ENCODE measurements around the gene ABCC1. TPM values are rescaled to one million over a fixed set of nuclear protein-coding genes. Genes with fewer than 3 reads are reported as not detected.
A peak's percentile ranks its signal among the peaks of the same experiment; 100 is the strongest.

The ABCC1 gene
- total RNA-seq, 2 donors from 2014 or later: 33.4 to 87.7 TPM

DNA sequence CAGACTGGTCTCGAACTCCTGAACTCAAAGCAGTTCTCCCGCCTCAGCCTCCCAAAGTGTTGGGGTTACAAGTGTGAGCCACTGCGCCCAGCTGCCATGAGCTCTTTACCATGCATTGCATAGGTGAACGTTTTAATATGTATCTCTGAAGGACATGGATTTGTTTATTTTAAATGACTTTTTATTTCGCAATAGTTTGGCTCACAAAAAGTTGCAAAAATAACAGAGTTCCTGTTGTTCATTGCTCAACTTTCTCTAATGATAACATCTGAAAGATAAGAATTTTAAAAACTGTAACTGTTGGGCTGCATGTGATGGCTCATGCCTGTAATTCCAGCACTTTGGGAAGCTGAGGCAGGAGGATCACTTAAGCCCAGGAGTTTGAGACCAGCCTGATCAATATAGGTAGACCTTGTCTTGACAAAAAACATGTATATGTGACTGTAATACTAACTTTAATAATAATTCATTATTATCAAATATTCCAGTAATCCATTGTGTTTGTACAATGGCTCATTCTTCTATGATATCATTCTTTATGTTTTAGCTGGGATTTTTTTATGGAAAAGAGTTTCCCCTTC lies 80.1 kb downstream of the ABCC1 start:
- Histone ChIP-seq H3K4me1 (replicated peaks) (peaks cover 18% of the 10 kb centered on the region), H3K9me3 (no peaks in the 10 kb centered on the region), H3K27me3 (replicated peaks; ENCODE audit: insufficient read depth) (no peaks in the 10 kb centered on the region), H3K27ac (peak overlapping the region; percentile 51 to 74), H3K36me3 (no peaks in the 10 kb centered on the region), H3K4me3 (no peak overlapping the region)
- TF ChIP-seq POLR2A (IDR thresholded peaks at IDR 0.05) (no peak), POLR2AphosphoS5 (IDR thresholded peaks at IDR 0.05) (peak; percentile 51)
- 71% methylated on average over 5 of the region's 5 CpGs for WGBS
- no peak for DNase-seq (ENCODE audit: low spot score)
- intact Hi-C loops (cut with DNase I): no loop called here

DNA sequence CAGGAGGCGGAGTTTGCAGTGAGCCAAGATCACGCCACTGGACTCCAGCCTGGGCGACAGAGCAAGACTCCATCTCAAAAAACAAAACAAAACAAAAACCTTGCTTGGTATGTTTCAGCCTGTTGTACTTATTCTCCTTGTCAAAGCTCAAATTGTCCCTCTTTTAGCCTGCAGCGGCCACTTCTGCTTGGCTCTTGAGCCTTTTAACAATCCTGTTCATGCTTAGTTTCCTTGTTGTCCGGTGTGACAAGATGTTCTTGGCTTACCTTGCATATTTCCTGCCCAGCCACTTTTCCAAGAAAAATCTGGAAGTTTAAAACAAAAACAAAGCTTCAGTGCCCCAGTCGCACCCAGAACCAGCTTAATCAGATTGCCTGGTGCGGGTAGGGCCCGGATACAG lies 81.0 kb downstream of the ABCC1 start:
- H3K27ac ChIP-seq: peak overlapping the region; percentile 51 to 74

DNA sequence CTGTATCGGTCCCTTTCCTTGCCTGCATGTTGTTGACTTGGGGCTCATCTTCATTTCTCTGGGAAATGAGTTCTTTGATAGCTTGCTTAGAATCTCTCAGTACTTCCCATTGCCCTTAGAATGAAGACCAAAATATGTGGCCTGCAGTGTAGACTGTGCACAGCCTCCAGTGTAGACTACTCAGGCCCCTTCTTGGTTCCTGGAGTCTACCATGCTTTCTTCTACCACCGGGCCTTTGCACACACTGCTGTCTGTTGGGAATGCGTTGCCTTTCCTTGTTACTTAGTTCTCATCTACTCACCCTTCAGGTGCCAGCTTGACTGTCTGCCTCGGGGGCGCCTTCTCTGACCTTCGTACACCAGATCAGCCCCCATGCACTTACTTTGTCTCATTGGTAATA lies 82.0 kb downstream of the ABCC1 start:
- 98% methylated on average over 6 of the region's 6 CpGs for WGBS
- peaks cover 15% of the 10 kb centered on the region for H3K4me1 ChIP-seq (replicated peaks)
- H3K27ac ChIP-seq: peak overlapping the region in 1 of 2 donors; percentile 74
- H3K27me3 ChIP-seq (replicated peaks; ENCODE audit: insufficient read depth): no peaks in the 10 kb centered on the region
- no peaks in the 10 kb centered on the region for H3K36me3 ChIP-seq
- no peak overlapping the region for H3K4me3 ChIP-seq
- intact Hi-C loops (cut with DNase I): no loop called here
- DNase-seq (ENCODE audit: low spot score): no peak
- H3K9me3 ChIP-seq: no peaks in the 10 kb centered on the region
- TF ChIP-seq POLR2AphosphoS5 (IDR thresholded peaks at IDR 0.05): no peak
- no peak for TF ChIP-seq POLR2A (IDR thresholded peaks at IDR 0.05)
- TF ChIP-seq, protein P1, sequence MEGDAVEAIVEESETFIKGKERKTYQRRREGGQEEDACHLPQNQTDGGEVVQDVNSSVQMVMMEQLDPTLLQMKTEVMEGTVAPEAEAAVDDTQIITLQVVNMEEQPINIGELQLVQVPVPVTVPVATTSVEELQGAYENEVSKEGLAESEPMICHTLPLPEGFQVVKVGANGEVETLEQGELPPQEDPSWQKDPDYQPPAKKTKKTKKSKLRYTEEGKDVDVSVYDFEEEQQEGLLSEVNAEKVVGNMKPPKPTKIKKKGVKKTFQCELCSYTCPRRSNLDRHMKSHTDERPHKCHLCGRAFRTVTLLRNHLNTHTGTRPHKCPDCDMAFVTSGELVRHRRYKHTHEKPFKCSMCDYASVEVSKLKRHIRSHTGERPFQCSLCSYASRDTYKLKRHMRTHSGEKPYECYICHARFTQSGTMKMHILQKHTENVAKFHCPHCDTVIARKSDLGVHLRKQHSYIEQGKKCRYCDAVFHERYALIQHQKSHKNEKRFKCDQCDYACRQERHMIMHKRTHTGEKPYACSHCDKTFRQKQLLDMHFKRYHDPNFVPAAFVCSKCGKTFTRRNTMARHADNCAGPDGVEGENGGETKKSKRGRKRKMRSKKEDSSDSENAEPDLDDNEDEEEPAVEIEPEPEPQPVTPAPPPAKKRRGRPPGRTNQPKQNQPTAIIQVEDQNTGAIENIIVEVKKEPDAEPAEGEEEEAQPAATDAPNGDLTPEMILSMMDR (IDR thresholded peaks at IDR 0.05): no peak

More for the DNA sequence above, 81.0 kb downstream of the ABCC1 start:
- no peaks in the 10 kb centered on the region for H3K9me3 ChIP-seq
- H3K4me3 ChIP-seq: no peak overlapping the region
- peaks cover 15% of the 10 kb centered on the region for H3K4me1 ChIP-seq (replicated peaks)
- intact Hi-C loops (cut with DNase I): no loop called here
- no peaks in the 10 kb centered on the region for H3K36me3 ChIP-seq
- WGBS: 58% methylated on average over 8 of the region's 8 CpGs
- no peaks in the 10 kb centered on the region for H3K27me3 ChIP-seq (replicated peaks; ENCODE audit: insufficient read depth)
- DNase-seq (ENCODE audit: low spot score): peak; percentile 41
- TF ChIP-seq, protein P1 (IDR thresholded peaks at IDR 0.05): no peak
- TF ChIP-seq POLR2AphosphoS5 (IDR thresholded peaks at IDR 0.05): peak; percentile 79
- TF ChIP-seq POLR2A (IDR thresholded peaks at IDR 0.05): no peak

DNA sequence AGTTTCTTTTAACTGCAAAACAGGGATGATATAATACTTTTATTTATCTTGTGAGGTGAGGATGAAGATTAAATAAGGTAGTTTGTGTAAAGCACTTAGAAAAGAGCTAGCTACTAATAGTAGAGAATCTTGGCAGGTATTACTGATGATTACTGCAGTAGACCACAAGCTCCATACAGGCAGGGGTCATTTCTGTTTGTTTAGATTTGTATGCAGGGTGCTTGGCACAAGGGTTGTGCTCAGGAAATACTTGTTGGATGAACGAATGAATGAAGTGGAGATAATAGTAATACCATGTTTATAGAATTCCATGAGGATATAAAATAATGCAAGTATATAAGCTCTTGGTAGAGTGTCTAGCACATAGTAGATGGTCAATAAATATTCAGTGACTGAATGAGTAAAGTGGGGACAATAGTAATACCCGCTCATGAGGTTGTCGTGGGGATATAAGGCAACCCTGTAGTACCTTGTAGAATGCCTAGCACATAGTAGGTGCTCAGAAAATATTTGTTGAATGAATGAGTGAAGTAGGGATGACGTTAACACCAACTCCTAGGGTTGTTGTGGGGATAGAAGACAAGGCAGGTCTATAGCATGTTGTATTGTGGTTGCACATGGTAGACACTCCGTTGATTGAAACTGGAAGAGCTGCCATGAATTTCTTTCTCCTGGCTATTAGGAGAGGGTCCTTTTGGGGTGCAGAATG lies 83.0 kb downstream of the ABCC1 start:
- Histone ChIP-seq H3K4me3 (no peak overlapping the region), H3K36me3 (no peaks in the 10 kb centered on the region), H3K27me3 (replicated peaks; ENCODE audit: insufficient read depth) (no peaks in the 10 kb centered on the region), H3K9me3 (no peaks in the 10 kb centered on the region), H3K4me1 (replicated peaks) (peaks cover 15% of the 10 kb centered on the region), H3K27ac (no peak overlapping the region)
- TF ChIP-seq, protein P1 (IDR thresholded peaks at IDR 0.05): no peak
- TF ChIP-seq POLR2AphosphoS5 (IDR thresholded peaks at IDR 0.05) (no peak), POLR2A (IDR thresholded peaks at IDR 0.05) (no peak)
- DNase-seq (ENCODE audit: low spot score): no peak
- WGBS: 88% methylated on average over 5 of the region's 5 CpGs
- intact Hi-C loops (cut with DNase I): no loop called here

DNA sequence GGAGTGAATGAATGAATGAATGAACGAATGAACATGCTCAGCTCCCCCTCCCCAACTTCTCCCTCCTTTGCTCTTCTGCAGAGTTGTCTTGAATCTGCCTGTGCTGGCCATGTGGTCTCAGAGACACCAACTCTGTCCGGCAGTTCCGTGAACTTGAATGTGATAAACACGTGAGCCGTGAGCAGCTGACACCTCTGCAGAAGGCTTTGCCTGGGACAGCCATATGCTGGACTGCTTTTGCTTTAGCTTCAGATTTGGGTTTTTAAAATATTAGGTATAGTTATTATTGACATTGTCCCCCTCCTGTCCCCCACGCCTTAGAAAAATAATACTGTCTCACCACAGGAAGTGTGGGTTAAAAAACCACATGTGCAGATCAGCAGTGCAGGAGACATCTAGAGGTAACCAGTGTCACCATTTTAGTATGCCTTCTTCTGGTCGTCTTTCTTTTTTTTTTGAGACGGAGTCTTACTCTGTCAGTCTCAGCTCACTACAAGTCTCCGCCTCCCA lies 83.8 kb downstream of the ABCC1 start:
- TF ChIP-seq POLR2A (IDR thresholded peaks at IDR 0.05): no peak
- TF ChIP-seq, protein P1 (IDR thresholded peaks at IDR 0.05): no peak
- no peak for TF ChIP-seq POLR2AphosphoS5 (IDR thresholded peaks at IDR 0.05)
- no peak overlapping the region for H3K27ac ChIP-seq
- H3K4me3 ChIP-seq: no peak overlapping the region
- H3K27me3 ChIP-seq (replicated peaks; ENCODE audit: insufficient read depth): no peaks in the 10 kb centered on the region
- H3K36me3 ChIP-seq: no peaks in the 10 kb centered on the region
- H3K9me3 ChIP-seq: no peaks in the 10 kb centered on the region
- peaks cover 11% of the 10 kb centered on the region for H3K4me1 ChIP-seq (replicated peaks)
- intact Hi-C loops (cut with DNase I): no loop called here
- no peak for DNase-seq (ENCODE audit: low spot score)
- 76% methylated on average over 9 of the region's 9 CpGs for WGBS
